Activated CD4-positive, alpha-beta T cell treated with anti-CD3 and anti-CD28 coated beads for 24 hours (primary cell): ENCODE data around the gene FBXO8.

ENCODE experiments used
- DNase-seq, 2 donors: peaks; one replicate each; pipeline ENCODE4 v3.0.0-alpha.2; 2020; ENCODE audit warnings: low read depth in 2 of 2

FBXO8 gene

DNA sequence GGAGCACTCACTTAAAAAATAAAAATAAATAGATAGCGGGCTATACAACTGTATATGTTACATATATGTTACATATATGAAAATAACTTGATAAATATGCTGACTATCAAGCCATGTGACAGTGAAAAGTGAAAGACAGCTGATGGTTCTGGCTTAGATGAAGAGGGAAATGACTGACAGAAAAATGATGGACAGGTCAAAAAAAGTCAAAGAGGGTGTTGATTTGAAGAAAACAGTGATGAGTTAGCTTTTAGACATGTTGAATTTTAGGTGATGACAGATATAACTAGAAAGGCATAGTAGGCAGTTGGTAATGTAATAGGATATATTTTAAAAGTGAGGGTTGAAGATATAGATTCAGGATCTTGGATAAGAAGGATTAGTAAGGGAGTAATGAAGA is 37.8 kb downstream of the FBXO8 start:
- DNase-seq, result no peak

DNA sequence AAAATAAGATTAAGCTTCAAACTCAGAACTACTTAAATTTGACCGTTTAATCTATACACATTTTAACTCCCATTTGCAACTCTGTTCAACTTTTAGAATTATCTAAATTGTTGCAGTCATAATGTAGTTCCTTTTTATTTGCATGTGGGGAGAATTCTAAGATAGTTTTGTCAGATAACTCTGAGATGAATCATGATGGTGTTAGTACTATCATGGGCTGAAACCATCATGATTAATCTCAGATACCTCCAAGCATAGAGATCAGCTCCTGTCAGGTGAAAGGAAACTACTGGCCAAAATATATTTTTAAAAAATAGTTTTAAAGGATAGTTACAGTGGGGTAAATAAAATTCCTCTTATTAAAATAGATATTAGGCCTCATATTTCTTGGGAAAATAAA is 39.0 kb downstream of the FBXO8 start:
- no peak for DNase-seq

DNA sequence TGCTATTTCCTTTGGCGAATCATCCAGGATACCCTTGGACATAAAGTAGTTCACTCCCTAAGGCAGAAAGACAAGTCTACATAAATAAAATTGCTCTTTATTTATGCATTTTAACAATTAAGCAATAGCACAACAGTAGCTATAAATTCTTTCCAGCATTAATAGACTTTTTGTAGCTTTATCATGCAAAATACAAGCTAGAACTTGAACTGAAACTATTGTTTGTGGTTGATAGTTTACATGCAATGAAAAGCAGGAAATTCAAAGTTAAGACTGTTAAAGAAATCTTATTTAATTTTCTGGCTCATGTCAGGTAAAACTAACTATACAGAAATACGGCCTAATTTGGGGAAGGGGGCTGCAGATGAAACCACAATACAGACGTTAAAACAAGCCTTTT is 42.3 kb downstream of the FBXO8 start:
- DNase-seq, result no peak

DNA sequence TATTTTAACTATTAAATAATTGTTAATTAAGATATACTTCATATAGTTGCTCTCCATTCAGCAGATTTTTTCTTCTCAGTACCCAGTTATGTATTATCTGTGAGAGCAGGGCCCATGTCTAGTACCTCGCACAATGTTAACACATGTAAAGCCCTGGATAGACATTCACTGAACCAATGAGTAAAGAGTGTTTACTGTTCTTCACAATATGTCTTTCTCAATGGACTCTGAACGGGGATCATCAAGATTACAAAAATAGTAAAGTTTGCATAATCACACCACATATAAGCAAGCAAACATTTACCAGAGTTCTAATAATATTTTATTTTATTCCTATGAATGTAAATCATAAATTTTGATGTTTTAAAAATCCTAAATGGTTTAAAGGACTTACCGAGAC is 47.1 kb downstream of the FBXO8 start:
- DNase-seq, result no peak

DNA sequence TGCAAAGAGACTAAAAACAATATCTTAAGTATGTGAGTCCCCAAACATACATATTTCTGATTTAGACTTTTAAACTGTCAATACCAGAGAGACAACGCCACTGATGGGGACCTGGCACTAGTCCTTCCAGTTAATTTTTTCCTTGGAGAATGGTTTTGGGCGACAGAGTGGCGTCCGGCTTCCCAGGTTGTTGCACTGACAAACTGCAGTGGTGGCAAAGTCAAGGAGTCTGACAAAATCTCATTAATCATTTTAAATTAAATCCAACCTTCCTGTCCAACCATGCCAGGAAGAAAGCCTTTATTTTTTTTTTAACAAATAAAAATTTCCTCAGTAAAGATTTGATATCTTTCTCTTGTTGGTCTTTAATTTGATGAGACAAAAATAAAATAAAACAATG is 52.8 kb downstream of the FBXO8 start:
- DNase-seq, result no peak

DNA sequence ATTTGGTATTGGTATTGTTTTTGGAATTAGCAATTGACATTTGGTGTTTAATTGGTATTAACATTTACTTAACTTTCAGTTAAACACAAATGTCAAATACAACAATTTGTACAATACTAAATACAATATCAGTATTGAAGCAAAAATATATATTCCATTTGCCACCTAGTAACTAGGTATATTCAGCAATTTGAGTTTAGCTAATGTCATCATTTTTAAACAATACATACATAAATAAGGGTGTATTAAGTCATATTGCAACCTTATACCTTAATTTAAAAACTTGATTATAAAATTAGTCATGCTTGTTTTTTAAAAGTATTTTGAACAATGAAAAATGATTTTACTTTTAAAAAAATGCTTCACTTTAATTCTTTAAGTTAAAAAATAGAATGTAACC is 53.3 kb downstream of the FBXO8 start:
- DNase-seq, result no peak

DNA sequence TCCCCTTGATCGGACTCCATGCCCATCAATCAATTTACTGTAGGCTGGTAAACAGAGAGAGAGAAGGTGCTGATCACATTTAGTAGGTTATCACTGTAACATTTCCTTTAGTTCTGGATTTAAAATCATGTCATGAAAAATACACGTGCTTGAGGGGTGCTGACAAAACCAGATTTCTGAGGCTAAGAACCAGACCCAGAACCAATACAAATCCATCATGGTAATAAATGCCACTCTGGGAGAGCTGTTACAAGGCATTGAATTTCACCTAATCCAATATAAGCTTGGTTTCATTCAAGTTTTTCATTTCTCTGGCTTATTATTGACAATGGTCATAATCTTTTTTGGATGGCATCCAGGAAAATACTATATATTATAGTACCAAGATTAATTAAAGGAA is 54.5 kb downstream of the FBXO8 start:
- no peak for DNase-seq

DNA sequence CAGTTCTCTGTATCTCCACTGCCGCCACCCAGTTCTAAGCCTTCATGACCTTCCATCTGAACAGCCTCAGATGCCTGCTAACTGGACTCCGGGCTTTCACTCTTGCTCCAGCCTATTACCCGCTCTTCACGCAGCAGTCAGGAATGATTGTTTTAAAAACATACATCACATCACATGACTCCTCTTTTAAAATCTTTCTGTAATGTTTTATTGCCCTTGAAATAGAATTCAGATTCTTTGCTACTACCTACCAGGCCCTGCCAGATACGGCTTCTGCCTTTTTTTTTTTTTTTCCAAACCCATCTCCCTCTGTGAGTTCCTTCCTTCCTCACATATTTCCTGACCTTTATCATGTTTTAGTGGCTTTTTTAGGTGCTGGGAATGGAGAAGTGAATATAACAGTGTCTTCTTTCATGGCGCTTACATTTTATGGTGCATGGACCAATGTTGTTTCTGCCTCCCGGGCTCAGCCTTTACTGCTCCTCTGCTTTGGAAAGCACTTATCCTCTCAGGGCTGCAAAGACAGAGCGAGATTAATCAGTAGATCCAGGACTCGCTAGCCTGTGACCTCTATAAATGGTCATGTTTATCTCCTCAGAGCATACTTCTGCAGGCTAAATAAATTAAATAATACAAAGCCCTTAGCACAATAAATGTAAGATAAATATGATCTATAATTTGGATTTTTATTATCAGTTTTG is 58.0 kb downstream of the FBXO8 start:
- DNase-seq, result no peak

DNA sequence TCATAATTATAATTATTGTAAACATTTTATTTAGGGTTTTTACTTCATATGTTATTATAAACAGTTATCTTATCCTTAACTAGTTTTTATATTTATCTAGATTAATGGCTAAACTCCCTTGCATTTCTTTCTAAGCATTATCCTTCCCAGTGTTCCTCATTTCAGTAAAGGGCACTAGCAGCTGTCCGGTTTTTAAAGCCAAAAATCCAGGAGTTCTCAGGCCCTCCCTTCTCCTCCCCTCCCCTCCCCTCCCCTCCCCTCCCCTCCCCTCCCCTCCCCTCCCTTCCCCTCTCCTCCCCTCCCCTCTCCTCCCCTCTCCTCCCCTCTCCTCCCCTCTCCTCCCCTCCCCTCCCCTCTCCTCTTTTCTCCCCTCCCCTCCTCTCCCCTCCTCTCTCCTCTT is 58.9 kb downstream of the FBXO8 start:
- no peak for DNase-seq

DNA sequence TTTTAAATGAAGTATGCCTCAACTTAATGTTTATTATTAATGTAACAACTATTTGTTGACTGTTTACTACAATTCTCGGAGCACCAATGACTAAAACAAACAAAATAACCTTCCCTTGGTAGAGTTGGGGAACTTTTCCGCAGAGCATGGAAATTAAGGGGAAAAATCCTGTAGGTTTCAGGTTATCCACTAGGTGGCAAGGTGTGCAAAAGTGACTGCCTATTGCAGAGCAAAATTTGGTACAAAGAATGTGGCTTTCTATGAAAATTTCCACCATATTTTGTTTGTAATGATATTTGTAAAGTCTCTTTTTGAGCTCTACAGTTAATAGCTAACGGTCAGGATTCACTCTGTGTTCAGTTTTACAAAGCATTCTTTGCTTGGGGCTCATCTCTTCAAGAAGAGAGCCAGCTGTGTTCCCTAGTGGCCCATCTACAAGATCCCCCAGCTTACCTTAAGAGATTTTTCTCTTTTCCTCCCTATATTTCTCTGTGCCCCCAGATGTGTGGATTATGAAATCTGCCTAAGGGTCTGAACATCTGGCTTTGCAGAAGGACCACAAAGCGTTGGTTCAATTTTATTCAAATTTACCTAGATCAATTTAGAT is 61.1 kb downstream of the FBXO8 start:
- no peak for DNase-seq

DNA sequence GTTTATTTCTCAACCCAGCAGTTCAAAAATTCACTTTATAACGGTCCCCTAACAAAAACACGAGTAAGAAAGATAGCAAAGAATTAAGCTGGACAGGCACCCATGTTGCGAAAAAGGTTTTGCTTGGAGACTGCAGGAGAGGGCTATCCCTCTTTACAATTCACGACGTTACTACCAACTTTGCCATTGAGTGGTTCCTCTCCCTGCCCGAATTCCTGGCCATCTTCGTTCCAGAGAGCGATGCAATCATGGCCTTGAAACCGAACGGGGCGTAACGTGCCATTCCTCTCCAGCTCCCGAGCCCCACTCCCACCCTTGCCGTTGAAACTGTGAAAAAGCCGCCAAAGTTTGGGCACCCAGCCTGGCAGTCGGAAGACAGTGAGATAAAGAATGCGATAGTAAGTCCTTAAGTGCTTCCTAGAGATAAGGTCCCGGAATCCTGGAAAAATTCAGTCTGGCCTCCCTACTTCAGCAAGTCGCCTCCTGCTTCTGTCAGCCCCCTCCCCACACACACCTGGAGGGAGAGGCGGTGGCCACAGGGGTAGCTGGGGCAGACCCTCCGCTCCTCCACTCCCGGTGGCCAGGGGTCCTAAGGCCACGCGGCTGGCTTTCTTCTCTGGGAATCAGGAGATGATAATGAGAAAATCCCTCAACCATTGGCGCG is 65.2 kb downstream of the FBXO8 start:
- no peak for DNase-seq

DNA sequence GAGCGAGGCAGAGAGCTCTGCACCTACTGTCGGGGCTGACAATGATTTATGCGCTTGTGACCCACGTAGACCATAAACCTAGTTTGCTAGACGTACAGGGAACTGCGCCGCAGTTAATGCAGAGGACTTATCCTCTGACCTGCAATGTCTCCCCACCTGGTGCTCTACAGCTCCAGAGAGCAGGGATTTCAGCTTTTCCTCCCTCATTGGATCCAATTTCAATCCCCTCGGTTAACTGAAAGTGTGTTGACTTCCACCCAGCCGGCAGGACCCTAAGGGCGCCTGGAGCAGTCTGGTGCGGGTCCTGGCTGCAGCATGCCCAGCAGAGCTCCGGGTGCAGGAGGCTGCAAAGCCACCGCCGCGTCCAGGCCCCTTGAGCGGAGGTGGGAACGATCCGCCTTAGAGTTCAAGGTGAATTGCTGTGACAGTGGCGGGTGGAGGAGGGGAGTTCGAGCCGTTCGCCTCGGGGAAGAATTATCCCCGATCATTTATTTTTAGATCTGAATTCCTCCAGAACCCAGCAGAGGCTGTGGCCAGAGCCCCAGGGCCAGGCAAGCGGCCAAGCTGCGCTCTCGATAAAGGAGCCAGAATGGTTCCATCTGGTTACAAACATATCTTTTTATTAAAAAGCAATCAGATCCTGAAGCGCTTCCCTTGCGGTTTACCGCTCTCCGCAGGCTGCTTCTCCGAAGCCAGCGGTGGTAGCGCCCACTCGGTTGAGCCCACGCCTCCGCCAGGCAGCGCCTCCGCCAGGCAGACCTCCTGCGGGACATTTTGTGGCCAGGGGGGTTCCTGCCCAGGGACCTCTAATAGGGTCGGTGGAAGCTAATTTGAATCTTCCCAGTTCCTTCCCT is 66.0 kb downstream of the FBXO8 start:
- DNase-seq, result no peak

DNA sequence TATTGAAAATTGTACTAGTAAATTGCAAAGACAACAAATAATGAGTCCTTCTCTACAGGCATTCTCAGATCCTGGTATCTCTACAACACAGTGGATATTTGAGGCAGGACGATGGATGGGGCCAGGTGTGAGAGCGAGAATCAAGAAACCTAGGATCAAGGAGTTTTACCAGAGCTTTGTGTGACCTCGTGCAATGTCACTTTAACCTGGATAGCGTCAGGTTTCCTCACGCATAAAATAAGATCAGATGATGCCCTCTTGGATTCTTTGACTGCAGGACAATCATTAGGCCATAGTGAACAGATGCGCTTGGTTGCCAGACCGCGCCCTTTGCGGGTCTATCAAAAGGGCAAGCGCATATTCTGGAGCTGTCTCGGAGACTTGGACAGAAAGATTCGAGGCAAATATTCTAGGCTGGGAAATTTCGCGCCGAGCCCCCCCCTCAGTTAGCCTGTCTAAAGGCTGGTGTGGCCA is 66.6 kb downstream of the FBXO8 start:
- no peak for DNase-seq

DNA sequence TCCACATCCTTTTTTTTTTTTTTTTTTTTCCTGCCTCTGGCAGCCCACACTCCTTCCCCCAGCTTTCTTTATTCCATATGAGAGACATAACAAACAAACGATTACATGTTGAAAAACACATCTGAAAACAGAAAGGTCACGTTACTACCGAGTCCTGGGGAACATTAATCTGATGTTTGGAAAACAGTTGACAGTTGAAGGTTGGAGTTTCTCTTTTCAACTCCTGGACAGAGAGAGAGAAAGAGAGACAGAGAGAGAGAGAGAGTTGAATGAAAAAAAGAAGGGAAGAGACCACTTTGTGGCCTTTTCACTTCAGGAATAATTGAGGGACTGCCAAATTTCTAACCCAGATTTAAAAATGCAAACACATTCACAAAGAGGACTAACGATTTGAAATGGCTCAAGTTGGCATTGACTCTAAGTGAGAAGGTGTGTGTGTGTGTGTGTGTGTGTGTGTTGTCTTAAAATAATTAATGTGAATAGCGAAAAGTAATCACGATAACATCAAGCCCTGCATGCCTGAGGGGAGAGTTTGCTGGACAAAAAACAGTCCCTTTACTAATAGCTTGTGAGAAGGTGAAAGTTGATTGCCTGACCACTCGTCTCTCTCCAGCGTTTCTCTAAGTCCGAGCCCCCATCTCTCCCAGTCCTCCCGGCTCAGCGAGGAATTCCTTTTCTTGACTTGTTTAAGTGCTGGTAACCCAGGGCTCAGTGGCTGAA is 67.3 kb downstream of the FBXO8 start:
- no peak for DNase-seq

DNA sequence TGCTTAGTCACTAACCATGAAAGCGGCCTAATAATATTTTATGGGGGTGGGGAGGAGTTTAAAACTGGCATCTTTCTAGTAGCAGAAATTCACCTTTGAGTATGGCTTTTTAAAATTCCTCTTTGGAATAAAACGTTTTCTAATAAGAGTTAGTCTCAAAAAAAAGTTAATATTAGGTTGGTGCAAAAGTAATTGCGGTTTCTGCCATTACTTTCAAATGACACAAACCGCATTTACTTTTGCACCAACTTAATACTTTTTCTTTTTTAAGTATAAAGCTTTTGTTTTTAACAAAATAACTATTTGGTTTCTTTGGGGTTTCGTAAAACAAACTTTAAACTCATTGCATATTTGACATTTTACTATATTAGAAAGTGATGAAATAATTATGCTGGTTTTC is 68.4 kb downstream of the FBXO8 start:
- no peak for DNase-seq

DNA sequence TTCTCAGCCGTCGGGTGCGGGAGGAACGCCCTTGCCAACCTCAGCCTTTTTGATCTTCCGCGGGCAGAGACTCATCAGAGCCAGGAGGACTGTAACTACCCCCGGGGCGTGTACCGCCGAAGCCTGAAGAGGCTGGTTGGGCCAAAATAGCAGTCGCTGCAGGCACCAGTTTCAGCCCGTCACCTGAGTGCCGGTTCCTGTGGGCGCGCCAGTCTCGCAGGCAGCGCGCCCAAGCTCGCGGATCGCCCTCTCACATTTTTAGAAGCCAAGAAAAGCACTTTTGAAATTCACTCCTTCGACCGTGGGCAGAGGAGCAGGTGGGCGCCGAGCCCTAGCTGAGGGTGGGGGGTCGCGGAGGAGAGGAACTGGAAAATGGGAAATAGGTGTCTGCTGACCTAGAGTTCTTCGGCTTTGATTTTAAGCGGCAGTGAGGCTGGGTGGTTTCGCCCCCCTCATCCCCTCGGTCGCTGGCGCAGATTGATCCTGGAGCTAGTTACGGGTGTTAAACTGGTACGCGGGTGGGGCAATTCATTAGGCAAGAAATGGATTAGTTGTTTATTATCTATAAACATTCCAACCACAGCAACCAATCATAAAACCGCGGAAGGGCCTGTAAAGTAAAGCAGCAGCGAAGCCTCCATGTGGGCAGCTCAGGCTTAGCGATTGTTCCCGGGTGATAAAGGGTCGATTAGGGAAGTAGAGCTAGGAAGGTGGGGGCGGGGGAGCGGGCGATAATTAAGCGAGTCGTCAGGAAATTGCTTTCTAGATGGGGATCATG is 69.2 kb downstream of the FBXO8 start:
- no peak for DNase-seq

DNA sequence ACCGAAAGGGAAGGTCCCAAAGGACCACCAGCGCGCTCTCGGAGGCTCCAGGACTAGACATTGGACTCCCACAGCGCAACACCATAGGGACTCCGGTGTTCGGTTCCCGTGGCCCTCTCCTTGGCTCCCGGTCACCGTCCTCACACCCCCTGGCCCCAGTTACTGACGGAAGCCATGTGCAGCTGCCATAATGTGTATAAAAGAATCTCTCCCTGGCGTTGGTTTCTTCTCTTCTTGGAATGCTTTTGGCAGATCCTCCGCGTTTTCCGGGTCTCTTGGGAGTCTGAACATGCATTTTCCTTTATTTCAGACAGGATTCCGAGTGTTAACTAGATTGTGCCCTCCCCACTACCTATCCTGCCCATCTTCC is 69.8 kb downstream of the FBXO8 start:
- DNase-seq, result no peak

DNA sequence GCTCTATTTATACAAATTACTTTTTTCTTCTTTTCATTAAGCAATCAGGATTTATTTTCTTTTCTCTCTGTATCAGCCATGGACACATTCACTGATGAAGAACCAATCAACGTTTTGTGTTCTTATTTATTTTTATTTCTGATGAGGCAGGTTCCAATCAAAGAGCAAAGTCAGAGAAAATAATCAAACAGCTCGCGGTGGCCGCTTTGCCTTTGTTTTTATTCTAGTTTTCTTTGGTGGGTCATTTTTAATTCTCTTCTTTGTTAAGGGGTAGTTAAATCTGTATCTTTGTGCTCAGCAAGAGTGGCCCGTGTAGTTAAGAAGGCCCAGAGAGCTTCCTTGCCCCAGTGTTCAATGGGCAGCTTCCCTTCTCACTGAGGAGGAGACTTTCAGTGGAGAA is 71.4 kb downstream of the FBXO8 start:
- DNase-seq, result no peak

DNA sequence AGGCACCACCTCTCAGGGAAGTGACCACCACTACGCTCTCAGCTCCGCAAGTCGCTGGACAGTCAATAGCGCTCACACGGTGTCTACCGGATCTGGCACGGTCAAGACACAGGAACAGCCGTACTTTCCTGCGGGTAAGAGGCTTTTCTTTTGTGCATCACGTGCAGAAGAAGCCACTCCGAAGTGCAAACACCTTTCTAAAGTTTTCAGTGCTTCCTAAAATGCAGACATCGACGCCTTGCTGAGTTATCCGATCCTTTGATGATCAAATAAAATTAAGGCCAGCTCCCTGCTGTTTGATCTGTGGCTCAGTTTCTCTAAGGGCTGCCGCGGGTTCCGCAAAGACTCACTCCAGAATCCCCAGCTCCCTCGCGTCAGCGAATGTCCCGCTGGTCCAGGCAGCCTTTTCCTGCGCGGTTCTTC is 71.8 kb downstream of the FBXO8 start:
- no peak for DNase-seq

DNA sequence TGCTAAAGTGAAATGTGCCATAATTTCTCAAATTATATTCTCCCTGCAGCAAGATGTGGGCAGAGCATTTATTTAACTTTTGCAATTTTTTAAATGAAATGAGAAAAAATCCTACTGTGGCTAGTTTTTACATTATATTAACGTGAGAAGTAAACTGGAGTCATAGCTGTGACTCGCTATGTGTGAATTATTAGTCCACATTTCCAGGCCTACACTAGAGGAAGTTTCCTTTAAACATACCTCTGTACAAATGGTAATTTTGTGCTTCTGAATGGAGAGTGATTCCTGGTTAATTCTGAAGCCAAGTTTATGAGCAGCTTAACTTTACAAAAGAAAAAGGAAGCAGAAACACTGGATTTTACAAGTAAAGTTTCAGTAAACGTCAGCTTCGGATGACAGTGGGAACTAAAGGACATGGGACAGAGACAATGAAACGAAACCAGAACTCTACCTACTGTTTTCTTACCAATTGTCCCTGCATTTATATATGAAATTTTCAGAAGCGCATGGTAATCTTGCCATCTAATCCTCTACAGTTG is 72.4 kb downstream of the FBXO8 start:
- no peak for DNase-seq

DNA sequence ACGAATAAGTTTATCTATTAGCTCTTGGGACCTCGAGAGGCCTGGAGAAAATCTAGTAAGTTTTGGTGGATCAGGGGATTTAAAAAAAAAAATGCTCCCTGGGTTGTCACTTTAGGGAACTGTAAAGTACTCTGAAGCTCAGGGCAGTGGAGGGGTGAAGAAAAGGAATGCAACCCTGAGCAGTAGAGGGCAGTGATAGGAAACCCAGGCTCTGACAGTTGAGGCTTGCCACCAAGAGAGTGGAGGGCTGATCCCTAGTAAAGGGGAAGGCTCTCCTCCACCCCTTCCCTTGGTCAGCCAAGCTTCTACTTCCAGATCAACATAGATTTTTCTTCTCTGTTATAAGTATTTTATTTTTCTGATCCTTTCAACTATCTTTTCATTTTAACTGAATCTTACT is 73.1 kb downstream of the FBXO8 start:
- DNase-seq, result no peak
